Fibroblast of lung (primary cell): ENCODE measurements around the gene SLC25A18. TPM values are rescaled to one million over a fixed set of nuclear protein-coding genes. Genes with fewer than 3 reads are reported as not detected.

ENCODE experiments used
- polyA plus RNA-seq, 2 donors: library from polyadenylated mRNA; depleted of rRNA in 1 of 2; stranded (reverse) in 1 of 2; unstranded in 1 of 2; fragments of >200 nt; gene quantifications; 2 replicates each; pipeline ENCODE4 v1.2.1, GENCODE V29; 2011 to 2012; ENCODE audit warnings: missing spikeins in 1 of 2
- total RNA-seq: library from RNA; depleted of rRNA; stranded (reverse); fragments of >200 nt; gene quantifications from 2 replicates; pipeline ENCODE4 v1.2.1, GENCODE V29; 2014

SLC25A18 gene
- total and polyA plus RNA-seq, 2 donors (not counting 1 experiment from before 2014, with no cell fraction given), result 0.26 TPM; not detected in 1

Other genes starting within 250 kb of the SLC25A18 start
- gene CECR2, start 194.0 kb upstream of the SLC25A18 start, total RNA-seq, result under 0.01 and 0.51 TPM in 2 replicates
- gene CECR2, start 194.0 kb upstream of the SLC25A18 start, polyA plus RNA-seq, result 0.05 and 0.09 TPM in 2 replicates
- gene ATP6V1E1, start 65.3 kb downstream of the SLC25A18 start, total RNA-seq, result 164 and 182 TPM in 2 replicates
- gene ATP6V1E1, start 65.3 kb downstream of the SLC25A18 start, polyA plus RNA-seq, result 238 and 244 TPM in 2 replicates
- 56.2 and 76.8 TPM in 2 replicates for gene BCL2L13, start 75.3 kb downstream of the SLC25A18 start, total RNA-seq
- gene BCL2L13, start 75.3 kb downstream of the SLC25A18 start, polyA plus RNA-seq, result 56.9 and 65.1 TPM in 2 replicates
- 13.4 and 17.7 TPM in 2 replicates for gene BID, start 211.0 kb downstream of the SLC25A18 start, total RNA-seq
- gene BID, start 211.0 kb downstream of the SLC25A18 start, polyA plus RNA-seq, result 23.4 and 37.0 TPM in 2 replicates